Measurements from ENCODE around the gene CCL19.

CCL19 gene

DNA sequence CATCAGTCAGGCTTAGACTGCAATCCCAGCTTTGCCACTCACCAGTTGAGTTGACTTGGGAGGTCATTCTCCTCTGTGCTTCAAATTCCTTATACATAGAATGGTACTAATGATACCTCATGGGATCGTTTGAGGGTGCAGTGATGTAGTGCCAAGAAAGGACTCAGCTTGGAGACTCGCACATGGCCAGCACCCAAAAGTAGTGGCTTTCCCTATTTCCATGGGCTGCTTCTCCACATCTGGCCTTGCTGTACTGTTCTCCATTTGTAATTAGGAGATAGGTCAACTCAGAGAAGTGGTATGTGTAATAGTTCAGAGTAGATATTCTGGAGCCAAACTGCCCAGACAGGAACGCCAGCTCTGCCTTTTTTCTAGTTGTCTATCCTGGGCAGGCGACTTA is 5.5 kb downstream of the CCL19 start:
- no peak overlapping the region for H3K4me3 ChIP-seq (ENCODE audit: low read length)
- peak; percentile 80 for DNase-seq (ENCODE audit: low read depth)
- TF ChIP-seq, protein P1, sequence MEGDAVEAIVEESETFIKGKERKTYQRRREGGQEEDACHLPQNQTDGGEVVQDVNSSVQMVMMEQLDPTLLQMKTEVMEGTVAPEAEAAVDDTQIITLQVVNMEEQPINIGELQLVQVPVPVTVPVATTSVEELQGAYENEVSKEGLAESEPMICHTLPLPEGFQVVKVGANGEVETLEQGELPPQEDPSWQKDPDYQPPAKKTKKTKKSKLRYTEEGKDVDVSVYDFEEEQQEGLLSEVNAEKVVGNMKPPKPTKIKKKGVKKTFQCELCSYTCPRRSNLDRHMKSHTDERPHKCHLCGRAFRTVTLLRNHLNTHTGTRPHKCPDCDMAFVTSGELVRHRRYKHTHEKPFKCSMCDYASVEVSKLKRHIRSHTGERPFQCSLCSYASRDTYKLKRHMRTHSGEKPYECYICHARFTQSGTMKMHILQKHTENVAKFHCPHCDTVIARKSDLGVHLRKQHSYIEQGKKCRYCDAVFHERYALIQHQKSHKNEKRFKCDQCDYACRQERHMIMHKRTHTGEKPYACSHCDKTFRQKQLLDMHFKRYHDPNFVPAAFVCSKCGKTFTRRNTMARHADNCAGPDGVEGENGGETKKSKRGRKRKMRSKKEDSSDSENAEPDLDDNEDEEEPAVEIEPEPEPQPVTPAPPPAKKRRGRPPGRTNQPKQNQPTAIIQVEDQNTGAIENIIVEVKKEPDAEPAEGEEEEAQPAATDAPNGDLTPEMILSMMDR (conservative IDR thresholded peaks at IDR 0.05; ENCODE audit: low read length), result no peak

DNA sequence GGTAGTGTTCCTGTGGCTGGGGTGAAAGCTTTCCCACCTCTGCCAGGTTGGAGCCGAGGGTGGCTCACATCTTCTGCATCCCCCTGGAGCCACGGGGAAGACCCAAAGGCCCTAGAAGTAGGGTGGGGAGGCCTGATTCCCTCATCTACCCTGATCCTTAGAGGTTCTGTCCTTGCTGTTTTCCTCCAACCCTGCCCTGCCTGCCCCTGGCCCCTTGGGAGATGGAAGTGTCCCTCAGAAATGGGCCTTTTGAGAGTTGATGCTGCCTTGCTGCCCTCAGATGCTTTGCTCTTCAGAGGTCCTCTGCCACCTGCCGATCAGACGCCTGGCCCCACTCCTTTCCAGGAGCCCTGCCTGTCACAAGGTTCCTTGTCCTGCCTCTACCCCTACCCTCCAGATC is 6.3 kb downstream of the CCL19 start:
- no peak for DNase-seq (ENCODE audit: low read depth)
- TF ChIP-seq, protein P1 (conservative IDR thresholded peaks at IDR 0.05; ENCODE audit: low read length), result no peak
- H3K4me3 ChIP-seq (ENCODE audit: low read length), result no peak overlapping the region

DNA sequence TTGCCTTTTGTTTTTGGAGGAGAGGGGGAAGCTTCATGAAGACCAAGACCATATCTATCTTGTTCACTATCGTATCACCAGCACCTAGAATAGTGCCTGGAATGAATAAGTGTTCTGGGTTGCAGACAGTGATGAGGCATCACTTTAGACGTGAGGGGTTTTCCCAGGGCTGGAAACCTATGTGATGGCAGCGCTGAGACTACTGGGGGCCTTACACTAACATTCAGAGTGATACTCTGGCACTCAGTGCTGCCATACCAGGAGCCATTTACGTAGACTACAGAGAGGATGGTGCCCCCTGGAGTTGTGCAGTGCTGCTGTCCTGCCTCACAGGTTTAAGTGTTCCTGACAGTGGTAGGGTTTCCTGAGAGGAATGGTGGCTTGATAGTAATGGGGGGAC is 6.9 kb downstream of the CCL19 start:
- DNase-seq (ENCODE audit: low read depth), result no peak
- no peak overlapping the region for H3K4me3 ChIP-seq (ENCODE audit: low read length)
- TF ChIP-seq, protein P1 (conservative IDR thresholded peaks at IDR 0.05; ENCODE audit: low read length), result no peak

DNA sequence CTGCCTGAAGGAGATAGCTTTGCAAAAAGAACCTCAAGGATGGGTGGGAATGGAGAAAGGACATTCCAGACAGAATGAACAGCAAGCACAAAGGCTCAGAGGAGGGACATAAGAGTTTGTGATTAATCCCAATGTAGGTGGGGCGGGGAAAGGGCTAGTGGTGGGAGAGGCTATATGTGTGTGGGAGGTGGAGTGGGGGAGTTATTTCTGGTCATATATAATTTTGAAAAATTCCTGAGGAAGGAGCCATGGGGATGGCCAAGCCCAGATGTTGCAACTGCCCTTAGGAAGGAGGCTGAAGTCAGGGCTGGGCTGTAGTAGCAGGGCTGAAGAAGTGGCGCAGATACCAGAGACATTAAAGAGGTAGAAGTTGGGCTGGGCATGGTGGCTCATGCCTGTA is 15.2 kb downstream of the CCL19 start:
- peak; percentile 28 for DNase-seq (ENCODE audit: low read depth)
- no peak overlapping the region for H3K4me3 ChIP-seq (ENCODE audit: low read length)
- TF ChIP-seq, protein P1 (conservative IDR thresholded peaks at IDR 0.05; ENCODE audit: low read length), result no peak

DNA sequence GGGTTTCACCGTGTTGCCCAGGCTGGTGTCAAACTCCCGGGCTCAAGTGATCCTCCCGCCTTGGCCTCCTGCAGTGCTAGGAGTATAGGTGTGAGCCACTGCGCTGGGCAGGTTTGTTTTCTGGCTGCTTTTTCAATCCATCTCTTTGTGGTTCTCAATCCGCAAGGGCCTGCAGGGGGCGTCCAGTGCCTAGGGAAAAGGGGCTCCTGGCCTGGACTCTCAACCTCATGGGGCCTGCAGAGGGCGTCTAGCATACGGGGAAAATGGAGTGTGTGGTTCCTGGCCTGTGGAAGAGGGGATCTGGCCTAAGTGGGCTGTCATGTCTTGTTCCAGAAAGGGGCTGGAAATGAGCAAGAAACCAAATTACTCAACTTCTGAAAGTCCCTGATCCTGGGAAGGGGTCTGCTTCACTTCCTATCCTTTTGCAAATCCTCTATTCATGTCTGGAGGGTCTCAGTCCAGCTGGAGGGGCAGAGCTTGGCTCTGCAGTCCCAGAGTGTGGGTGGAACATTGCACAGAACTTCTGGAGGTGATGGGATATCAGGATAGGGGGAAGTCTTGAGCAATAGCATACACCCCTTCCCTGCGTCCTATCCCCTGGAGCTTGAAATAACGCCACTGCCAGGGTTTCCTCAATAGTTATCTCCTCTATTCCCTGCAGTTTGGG is 15.9 kb downstream of the CCL19 start:
- TF ChIP-seq, protein P1 (conservative IDR thresholded peaks at IDR 0.05; ENCODE audit: low read length), result peak; percentile 84
- H3K4me3 ChIP-seq (ENCODE audit: low read length), result no peak overlapping the region
- peak; percentile 67 for DNase-seq (ENCODE audit: low read depth)

DNA sequence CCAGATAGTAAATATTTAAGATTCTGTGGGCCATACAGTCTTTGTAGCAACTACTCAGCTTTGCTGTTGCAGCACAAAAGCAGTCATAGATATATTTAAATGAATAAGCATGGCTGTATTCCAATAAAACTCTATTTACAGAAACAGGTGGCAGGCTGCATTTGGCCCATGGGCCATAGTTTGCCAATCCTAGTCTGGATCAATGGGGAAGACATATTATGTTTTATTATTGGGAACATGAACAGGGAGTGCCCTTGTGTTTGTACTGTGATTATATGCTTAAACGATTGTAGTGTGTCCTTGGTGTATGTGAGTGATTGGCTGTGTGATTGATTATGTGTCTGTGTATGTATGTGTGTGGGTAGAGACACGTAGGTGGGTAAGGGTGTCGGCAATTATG is 16.6 kb downstream of the CCL19 start:
- no peak for DNase-seq (ENCODE audit: low read depth)
- no peak overlapping the region for H3K4me3 ChIP-seq (ENCODE audit: low read length)
- TF ChIP-seq, protein P1 (conservative IDR thresholded peaks at IDR 0.05; ENCODE audit: low read length), result no peak

DNA sequence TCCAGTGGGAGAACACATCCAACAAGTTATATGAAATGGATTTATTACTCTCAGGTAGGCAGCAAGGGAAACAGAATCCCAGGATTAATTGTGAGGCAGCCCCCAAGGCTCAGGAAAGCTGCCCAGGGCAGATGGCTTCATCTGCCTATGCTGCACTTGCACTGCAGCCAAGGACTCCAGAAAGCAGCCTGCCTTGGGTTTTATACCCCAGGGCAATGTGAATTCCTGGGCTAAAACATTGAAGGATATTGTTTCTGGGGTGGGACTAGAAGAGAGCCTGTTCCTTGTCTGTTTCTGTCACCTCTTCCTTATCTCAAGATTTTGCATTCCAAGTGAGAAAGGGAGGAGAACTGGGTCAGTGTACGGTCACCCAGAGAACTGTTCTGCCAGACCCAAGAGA is 19.8 kb downstream of the CCL19 start:
- no peak overlapping the region for H3K4me3 ChIP-seq (ENCODE audit: low read length)
- DNase-seq (ENCODE audit: low read depth), result no peak
- TF ChIP-seq, protein P1 (conservative IDR thresholded peaks at IDR 0.05; ENCODE audit: low read length), result no peak
